Neural progenitor cell (in vitro differentiated cells): ENCODE data around the gene OLFM4. TPM values are rescaled to one million over a fixed set of nuclear protein-coding genes. Genes with fewer than 3 reads are reported as not detected.

Source experiments
- DNase-seq: peaks from one replicate; pipeline ENCODE4 v3.0.0-alpha.2; 2016; ENCODE audit warnings: low spot score
- H2AFZ ChIP-seq: fragments of 200-600 bp; sonication (generic); replicated peaks from 2 replicates; pipeline ENCODE4 v1.6.1; 2016; ENCODE audit warnings: antibody characterized with exemption
- H3F3A ChIP-seq: fragments of 200-600 bp; sonication (generic); 2 replicates; pipeline ENCODE4 v1.6.1; 2016; ENCODE audit warnings: antibody characterized with exemption, low read depth
- H3K27ac ChIP-seq: fragments of 200-600 bp; sonication (generic); 2 replicates; pipeline ENCODE4 v1.5.1; 2016; ENCODE audit warnings: mild to moderate bottlenecking
- H3K27me3 ChIP-seq: fragments of 200-600 bp; sonication (generic); 2 replicates; pipeline ENCODE4 v1.6.1; 2016; ENCODE audit warnings: mild to moderate bottlenecking, moderate library complexity
- H3K36me3 ChIP-seq: fragments of 200-600 bp; sonication (generic); 2 replicates; pipeline ENCODE4 v1.5.1; 2016
- H3K4me1 ChIP-seq: fragments of 200-600 bp; sonication (generic); 2 replicates; pipeline ENCODE4 v1.6.1; 2016; ENCODE audit warnings: mixed run types
- H3K4me2 ChIP-seq: fragments of 200-600 bp; sonication (generic); 2 replicates; pipeline ENCODE4 v1.6.1; 2016
- H3K4me3 ChIP-seq: fragments of 200-600 bp; sonication (generic); 2 replicates; pipeline ENCODE4 v1.5.1; 2016
- H3K79me2 ChIP-seq: fragments of 200-600 bp; sonication (generic); 2 replicates; pipeline ENCODE4 v1.6.1; 2016; ENCODE audit warnings: low read depth
- H3K9ac ChIP-seq: fragments of 200-600 bp; sonication (generic); 2 replicates; pipeline ENCODE4 v1.6.1; 2016
- H3K9me3 ChIP-seq: fragments of 200-600 bp; sonication (generic); 2 replicates; pipeline ENCODE4 v1.5.1; 2016; ENCODE audit warnings: low read depth
- H4K20me1 ChIP-seq: fragments of 200-600 bp; sonication (generic); 2 replicates; pipeline ENCODE4 v1.6.1; 2016; ENCODE audit warnings: low read depth
- H3K27ac Mint-ChIP-seq: 3 replicates; pipeline ENCODE4 v1.8.0; 2021; ENCODE audit warnings: mixed read lengths
- H3K27me3 Mint-ChIP-seq: 2 replicates; pipeline ENCODE4 v1.8.0; 2022; ENCODE audit warnings: low read depth, mild to moderate bottlenecking, inconsistent platforms, moderate library complexity, mixed read lengths; ENCODE audit not compliant: insufficient read depth
- H3K36me3 Mint-ChIP-seq: 3 replicates; pipeline ENCODE4 v1.8.0; 2021; ENCODE audit warnings: mixed read lengths
- H3K4me1 Mint-ChIP-seq: 3 replicates; pipeline ENCODE4 v1.8.0; 2021; ENCODE audit warnings: mixed read lengths
- H3K4me3 Mint-ChIP-seq: 3 replicates; pipeline ENCODE4 v1.8.0; 2021; ENCODE audit warnings: mild to moderate bottlenecking, moderate library complexity, mixed read lengths
- H3K9me3 Mint-ChIP-seq: 3 replicates; pipeline ENCODE4 v1.8.0; 2020; ENCODE audit warnings: mixed read lengths
- EZH2 ChIP-seq: fragments of 200-600 bp; sonication (generic); IDR thresholded peaks from 2 replicates; pipeline ENCODE4 v1.6.1; 2017; ENCODE audit warnings: antibody characterized with exemption, mild to moderate bottlenecking, moderate library complexity
- EZH2phosphoT487 ChIP-seq: fragments of 200-600 bp; sonication (generic); IDR thresholded peaks from 2 replicates; pipeline ENCODE4 v1.6.1; 2017; ENCODE audit warnings: antibody characterized with exemption
- total RNA-seq: library from RNA; depleted of rRNA; stranded (reverse); fragments of >200 nt; gene quantifications from 2 replicates; pipeline ENCODE4 v1.2.3, GENCODE V29; 2015; ENCODE audit warnings: low replicate concordance
- TF ChIP-seq, protein P1 (sequence below): fragments of 200-600 bp; sonication (generic); IDR thresholded peaks from 2 replicates; pipeline ENCODE4 v1.5.1; 2017; ENCODE audit warnings: antibody characterized with exemption, mild to moderate bottlenecking

OLFM4 gene, protein sequence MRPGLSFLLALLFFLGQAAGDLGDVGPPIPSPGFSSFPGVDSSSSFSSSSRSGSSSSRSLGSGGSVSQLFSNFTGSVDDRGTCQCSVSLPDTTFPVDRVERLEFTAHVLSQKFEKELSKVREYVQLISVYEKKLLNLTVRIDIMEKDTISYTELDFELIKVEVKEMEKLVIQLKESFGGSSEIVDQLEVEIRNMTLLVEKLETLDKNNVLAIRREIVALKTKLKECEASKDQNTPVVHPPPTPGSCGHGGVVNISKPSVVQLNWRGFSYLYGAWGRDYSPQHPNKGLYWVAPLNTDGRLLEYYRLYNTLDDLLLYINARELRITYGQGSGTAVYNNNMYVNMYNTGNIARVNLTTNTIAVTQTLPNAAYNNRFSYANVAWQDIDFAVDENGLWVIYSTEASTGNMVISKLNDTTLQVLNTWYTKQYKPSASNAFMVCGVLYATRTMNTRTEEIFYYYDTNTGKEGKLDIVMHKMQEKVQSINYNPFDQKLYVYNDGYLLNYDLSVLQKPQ
- total RNA-seq = not detected in 2 replicates

DNA sequence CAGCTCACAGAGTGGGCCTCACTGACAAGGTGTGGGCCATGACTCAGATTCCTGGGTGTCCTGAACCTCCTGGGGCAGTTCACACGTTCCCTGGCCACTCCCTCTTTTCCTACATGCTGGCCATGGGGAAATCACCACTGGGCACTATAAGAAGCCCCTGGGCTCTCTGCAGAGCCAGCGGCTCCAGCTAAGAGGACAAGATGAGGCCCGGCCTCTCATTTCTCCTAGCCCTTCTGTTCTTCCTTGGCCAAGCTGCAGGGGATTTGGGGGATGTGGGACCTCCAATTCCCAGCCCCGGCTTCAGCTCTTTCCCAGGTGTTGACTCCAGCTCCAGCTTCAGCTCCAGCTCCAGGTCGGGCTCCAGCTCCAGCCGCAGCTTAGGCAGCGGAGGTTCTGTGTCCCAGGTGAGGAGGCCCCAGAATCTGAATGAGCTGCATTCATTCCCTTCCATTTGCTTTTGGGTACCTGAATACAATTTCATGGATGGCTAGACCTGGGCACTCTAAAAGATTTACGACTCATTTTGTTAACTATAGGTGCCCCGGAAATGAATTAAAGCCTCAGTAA, at the start of gene OLFM4:
Gene OLFM4 (plus strand): TSS at position 177 of the 567 bp plus-strand sequence. CDS start 24 bp downstream, at position 201.
- H3K4me1 Mint-ChIP-seq = peaks cover 30% of the 10 kb centered on the region
- no peaks in the 10 kb centered on the region for H3F3A ChIP-seq
- H3K4me2 ChIP-seq = no peak within 1 kb of the TSS
- no peaks in the 10 kb centered on the region for H3K36me3 Mint-ChIP-seq
- peaks cover 6% of the 10 kb centered on the region for H3K4me1 ChIP-seq
- no peak for DNase-seq
- peak within 1 kb of the TSS; percentile 40 for H3K27ac Mint-ChIP-seq
- H3K9me3 Mint-ChIP-seq = no peaks in the 10 kb centered on the region
- no peak within 1 kb of the TSS for H3K4me3 Mint-ChIP-seq
- no peak within 1 kb of the TSS for H3K27ac ChIP-seq
- no peaks in the 10 kb centered on the region for H3K79me2 ChIP-seq
- no peak within 1 kb of the TSS for H3K4me3 ChIP-seq
- no peak within 1 kb of the TSS for H3K9ac ChIP-seq
- no peaks in the 10 kb centered on the region for H3K27me3 ChIP-seq
- H3K36me3 ChIP-seq = no peaks in the 10 kb centered on the region
- peaks cover 2% of the 10 kb centered on the region for H3K27me3 Mint-ChIP-seq
- H2AFZ ChIP-seq = no peak within 1 kb of the TSS
- TF ChIP-seq EZH2phosphoT487 = no peak
- TF ChIP-seq, protein P1, sequence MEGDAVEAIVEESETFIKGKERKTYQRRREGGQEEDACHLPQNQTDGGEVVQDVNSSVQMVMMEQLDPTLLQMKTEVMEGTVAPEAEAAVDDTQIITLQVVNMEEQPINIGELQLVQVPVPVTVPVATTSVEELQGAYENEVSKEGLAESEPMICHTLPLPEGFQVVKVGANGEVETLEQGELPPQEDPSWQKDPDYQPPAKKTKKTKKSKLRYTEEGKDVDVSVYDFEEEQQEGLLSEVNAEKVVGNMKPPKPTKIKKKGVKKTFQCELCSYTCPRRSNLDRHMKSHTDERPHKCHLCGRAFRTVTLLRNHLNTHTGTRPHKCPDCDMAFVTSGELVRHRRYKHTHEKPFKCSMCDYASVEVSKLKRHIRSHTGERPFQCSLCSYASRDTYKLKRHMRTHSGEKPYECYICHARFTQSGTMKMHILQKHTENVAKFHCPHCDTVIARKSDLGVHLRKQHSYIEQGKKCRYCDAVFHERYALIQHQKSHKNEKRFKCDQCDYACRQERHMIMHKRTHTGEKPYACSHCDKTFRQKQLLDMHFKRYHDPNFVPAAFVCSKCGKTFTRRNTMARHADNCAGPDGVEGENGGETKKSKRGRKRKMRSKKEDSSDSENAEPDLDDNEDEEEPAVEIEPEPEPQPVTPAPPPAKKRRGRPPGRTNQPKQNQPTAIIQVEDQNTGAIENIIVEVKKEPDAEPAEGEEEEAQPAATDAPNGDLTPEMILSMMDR = no peak
- no peak for TF ChIP-seq EZH2
- H4K20me1 ChIP-seq = no peaks in the 10 kb centered on the region
- H3K9me3 ChIP-seq = no peaks in the 10 kb centered on the region

DNA sequence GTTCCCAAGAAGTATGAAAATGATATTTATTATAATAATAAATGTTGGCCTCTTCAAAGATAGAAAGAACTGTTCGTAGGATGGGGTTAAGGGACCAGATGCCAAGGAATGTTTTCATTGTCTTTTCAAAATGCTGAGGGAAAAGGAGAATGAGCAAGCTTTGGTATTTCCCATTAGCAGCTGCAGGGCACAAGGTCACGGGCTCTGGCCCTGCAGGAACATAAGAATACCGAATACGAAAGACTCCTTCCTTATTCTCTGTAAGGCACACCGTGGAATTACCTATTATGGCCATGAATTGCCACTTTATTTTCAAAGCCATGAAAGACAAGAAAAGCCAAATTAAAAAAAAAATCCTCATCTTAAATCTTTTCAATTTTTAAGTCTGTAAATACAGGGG, 49.6 kb upstream of the OLFM4 start:
- no peak for DNase-seq
- H3K4me3 Mint-ChIP-seq = no peak overlapping the region
- peaks cover 44% of the 10 kb centered on the region for H3K4me1 Mint-ChIP-seq
- H3K9me3 ChIP-seq = no peaks in the 10 kb centered on the region
- H3K4me2 ChIP-seq = no peak overlapping the region
- TF ChIP-seq EZH2 = no peak
- TF ChIP-seq, protein P1 = no peak
- no peak for TF ChIP-seq EZH2phosphoT487
- no peaks in the 10 kb centered on the region for H3F3A ChIP-seq
- H3K27me3 Mint-ChIP-seq = peaks cover 6% of the 10 kb centered on the region
- H3K79me2 ChIP-seq = no peaks in the 10 kb centered on the region
- H3K9me3 Mint-ChIP-seq = no peaks in the 10 kb centered on the region
- H3K4me3 ChIP-seq = no peak overlapping the region
- H2AFZ ChIP-seq = no peak overlapping the region
- no peaks in the 10 kb centered on the region for H4K20me1 ChIP-seq
- no peak overlapping the region for H3K27ac ChIP-seq
- no peak overlapping the region for H3K27ac Mint-ChIP-seq
- H3K36me3 ChIP-seq = no peaks in the 10 kb centered on the region
- no peak overlapping the region for H3K9ac ChIP-seq
- peaks cover 8% of the 10 kb centered on the region for H3K4me1 ChIP-seq
- no peaks in the 10 kb centered on the region for H3K36me3 Mint-ChIP-seq
- H3K27me3 ChIP-seq = no peaks in the 10 kb centered on the region

DNA sequence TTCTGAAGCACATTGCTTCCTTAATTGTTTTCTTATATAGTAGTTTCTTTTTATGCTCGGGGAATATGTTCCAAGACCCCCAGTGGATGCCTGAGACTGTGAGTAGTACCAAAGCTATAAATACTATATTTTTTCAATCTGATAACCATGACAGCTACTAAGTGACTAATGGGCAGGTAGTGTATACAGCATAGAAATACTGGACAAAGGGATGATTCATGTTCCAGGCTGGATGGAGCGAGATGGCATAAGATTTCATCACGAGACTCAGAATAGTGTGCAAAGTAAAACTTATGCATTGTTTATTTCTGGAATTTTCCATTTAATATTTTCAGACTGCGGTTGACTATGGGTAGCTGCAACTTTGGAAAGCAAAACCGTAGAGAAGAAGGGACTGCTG, 47.9 kb upstream of the OLFM4 start:
- Mint-ChIP-seq H3K27ac (no peak overlapping the region), H3K4me1 (peaks cover 42% of the 10 kb centered on the region), H3K27me3 (peaks cover 3% of the 10 kb centered on the region), H3K9me3 (no peaks in the 10 kb centered on the region), H3K36me3 (no peaks in the 10 kb centered on the region), H3K4me3 (no peak overlapping the region)
- Histone ChIP-seq H2AFZ (no peak overlapping the region), H4K20me1 (no peaks in the 10 kb centered on the region), H3K9ac (no peak overlapping the region), H3K4me1 (peaks cover 8% of the 10 kb centered on the region), H3K4me2 (no peak overlapping the region), H3K4me3 (no peak overlapping the region), H3K27ac (no peak overlapping the region), H3K27me3 (no peaks in the 10 kb centered on the region), H3K36me3 (no peaks in the 10 kb centered on the region), H3K79me2 (no peaks in the 10 kb centered on the region), H3F3A (no peaks in the 10 kb centered on the region), H3K9me3 (no peaks in the 10 kb centered on the region)
- TF ChIP-seq, protein P1 = no peak
- no peak for DNase-seq
